GM21447 (cell line): Measurements from ENCODE around the gene ADAMTSL5.

Source experiments
- ATAC-seq: cut with Tn5 transposase; IDR thresholded peaks from one replicate; pipeline ENCODE4 v1.9.1; 2021; ENCODE audit not compliant: unreplicated experiment

ADAMTSL5 gene

GRCh38 chr19:1496714-1497577 is 15.9 kb downstream of the ADAMTSL5 start:
- ATAC-seq, result no peak

- no peak for ATAC-seq
These were observed 16.8 kb downstream of the ADAMTSL5 start for GRCh38 chr19:1495799-1496713.

DNA sequence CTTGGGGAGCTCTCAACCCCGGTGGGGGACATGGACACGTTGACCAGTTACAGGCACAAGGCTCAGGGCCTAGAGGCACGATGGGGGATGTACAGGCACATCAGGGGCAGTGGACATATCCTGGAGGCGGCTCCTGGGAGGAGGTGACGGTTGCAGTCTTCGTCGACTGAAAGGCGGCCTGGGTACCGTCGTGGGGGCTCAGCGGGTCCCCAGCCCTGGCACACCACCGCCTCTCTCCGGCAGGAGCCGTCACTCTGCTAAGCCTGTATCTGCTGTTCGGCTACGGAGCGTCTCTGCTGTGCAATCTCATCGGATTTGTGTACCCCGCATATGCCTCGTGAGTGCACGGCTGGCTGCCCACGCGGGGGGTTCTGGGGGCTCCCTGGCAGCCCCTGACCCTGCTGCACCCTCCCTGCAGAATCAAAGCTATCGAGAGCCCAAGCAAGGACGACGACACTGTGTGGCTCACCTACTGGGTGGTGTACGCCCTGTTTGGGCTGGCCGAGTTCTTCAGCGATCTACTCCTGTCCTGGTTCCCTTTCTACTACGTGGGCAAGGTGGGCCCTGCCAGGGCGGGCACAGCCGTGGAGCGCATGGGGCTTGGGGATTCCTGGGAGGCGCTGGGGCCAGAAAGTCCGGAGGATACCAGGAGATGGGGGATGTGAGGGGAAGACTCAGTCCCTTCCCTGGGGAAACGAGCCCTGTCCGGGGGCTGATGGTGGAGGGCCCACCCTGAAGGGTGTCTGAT is 17.6 kb downstream of the ADAMTSL5 start:
- no peak for ATAC-seq

- no peak for ATAC-seq
These were observed 18.6 kb downstream of the ADAMTSL5 start for GRCh38 chr19:1494115-1494815.

- no peak for ATAC-seq
These were observed 20.3 kb downstream of the ADAMTSL5 start for GRCh38 chr19:1492474-1493006.

DNA sequence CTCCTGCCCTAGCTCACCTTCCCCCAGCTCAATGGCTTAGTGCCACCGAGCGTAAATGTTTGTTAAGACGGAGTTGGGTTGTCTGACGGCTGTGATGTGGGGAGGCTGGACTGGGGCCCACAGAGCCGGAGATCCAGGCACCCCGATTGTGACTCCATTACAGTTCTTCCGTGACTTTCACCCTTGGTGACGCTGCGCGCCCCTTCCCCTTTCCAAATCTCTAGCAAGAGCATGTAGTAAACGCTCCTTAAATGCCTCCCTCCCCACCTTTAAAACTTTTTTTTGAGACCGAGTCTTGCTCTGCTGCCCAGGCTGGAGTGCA is 21.0 kb downstream of the ADAMTSL5 start:
- ATAC-seq, result no peak

DNA sequence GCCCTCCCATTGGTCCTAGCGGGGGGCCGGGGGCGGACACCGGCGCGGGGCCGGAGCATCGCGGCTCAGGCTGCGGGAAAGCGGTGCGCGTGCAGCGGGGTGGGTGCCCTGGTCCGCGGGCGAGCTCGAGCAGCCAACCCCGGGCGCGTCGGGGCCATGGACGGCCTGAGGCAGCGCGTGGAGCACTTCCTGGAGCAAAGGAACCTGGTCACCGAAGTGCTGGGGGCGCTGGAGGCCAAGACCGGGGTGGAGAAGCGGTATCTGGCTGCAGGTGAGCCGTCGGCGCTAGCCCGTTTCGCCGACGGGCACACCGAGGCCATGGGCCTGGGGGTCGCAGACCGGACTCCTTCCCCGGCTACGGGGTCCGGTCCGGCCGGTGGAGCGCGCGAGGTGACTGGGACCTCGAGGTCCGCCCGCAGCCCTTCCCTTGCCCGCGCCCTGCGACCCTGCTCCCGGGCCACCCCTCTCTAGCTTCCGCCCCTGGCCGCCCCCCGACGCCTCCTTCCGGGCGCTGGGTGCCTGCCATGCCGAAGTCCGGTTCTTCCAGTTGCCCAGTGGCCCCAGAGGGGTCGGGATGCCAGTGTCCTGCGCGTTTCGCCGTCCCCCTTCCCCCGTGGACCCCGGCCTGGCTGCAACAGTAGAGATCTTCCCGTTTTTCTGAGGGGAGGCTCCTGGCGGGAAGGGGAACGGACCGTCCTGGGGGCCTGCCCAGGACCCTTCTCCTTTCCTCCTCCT is 21.5 kb downstream of the ADAMTSL5 start, which contains the start of gene REEP6:
Gene REEP6, plus strand, starts transcription at position 68 of the 735 bp plus-strand sequence. Its CDS starts 89 bp downstream, at position 157.
- no peak for ATAC-seq

GRCh38 chr19:1490311-1491113 is 22.3 kb downstream of the ADAMTSL5 start, which contains the start of gene PCSK4:
PCSK4 (minus strand) TSS chr19:1490350; CDS start chr19:1490346, 4 bp downstream.
- ATAC-seq, result peak; percentile 86

GRCh38 chr19:1489463-1490310 is 23.1 kb downstream of the ADAMTSL5 start:
- no peak for ATAC-seq

DNA sequence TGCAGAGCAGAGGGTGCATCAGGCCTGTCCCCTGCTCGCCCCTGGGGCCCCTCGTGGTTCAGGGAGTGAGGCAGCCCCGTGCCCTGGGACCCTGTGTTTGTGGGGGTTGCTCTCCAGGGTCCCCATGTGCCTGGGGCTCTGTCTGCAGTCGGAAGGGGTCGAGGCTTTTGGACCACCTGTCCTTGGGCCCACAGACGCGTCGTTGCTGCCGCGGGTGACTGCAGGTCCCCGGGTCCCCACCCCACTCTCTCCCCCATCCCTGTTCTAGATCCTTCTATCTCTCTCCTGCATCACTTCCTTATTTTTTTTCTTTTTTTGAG is 24.6 kb downstream of the ADAMTSL5 start:
- ATAC-seq, result no peak

- ATAC-seq, result no peak
These were observed 25.1 kb downstream of the ADAMTSL5 start for GRCh38 chr19:1487576-1488281.

DNA sequence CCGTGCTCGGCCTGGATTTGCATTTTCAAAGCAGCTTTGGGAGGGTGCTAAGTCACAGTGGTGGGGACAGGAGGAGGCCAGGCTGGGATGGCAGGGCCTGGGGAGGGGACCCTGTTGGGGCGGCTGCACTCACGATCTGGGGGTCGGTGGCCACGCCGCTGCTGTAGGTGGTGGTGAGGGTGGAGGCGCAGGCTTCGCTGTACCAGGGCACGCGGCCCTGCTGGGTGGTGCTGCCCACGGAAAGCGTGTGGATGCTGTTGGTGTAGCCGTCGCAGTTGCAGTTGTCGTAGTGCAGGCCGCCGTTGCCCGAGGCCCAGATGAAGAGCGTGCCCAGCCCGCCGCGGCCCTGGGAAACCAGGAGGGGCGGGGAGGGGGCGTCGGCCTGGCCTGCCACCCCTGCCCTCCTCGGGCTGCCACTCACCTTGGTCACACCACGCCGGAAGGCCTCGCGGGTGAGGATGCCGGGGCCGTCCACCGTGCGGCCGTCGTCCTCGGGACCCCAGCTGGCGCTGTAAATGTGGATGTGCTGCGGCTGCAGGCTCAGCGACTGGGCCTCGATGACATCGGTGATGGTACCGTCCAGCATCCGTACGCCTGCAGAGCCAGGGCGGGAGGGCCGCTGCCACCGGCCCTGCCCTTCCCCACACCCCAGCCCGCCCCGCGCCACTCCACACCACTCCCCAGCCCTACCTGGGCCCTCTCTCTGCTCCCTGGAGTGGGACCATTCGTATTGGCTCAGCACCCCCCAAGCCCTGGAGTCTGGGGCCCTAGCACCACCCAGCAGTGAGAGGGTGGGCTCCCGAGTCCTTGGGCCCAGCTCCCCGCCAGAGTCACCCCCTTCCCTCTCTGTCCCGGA is 25.9 kb downstream of the ADAMTSL5 start:
- ATAC-seq, result no peak

DNA sequence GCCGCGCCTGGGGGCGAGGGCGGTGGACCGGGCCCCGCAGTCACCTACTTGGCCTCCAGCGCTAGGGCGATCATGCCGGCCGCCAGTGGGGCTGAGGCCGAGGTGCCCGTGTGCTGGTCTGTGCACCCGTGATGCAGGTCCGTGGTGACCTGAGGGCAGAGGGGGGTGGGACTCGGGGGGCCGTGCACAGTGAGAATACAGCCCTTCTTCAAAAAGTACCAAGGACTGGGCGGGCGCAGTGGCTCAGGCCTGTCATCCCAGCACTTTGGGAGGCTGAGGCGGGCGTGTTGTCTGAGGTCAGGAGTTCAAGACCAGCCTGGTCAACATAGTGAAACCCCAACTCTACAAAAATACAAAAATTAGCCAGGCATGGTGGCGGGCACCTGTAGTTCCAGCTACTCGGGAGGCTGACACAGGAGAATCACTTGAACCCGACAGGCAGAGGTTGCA is 28.8 kb downstream of the ADAMTSL5 start:
- no peak for ATAC-seq

GRCh38 chr19:1483131-1483978 is 29.5 kb downstream of the ADAMTSL5 start:
- ATAC-seq, result no peak

DNA sequence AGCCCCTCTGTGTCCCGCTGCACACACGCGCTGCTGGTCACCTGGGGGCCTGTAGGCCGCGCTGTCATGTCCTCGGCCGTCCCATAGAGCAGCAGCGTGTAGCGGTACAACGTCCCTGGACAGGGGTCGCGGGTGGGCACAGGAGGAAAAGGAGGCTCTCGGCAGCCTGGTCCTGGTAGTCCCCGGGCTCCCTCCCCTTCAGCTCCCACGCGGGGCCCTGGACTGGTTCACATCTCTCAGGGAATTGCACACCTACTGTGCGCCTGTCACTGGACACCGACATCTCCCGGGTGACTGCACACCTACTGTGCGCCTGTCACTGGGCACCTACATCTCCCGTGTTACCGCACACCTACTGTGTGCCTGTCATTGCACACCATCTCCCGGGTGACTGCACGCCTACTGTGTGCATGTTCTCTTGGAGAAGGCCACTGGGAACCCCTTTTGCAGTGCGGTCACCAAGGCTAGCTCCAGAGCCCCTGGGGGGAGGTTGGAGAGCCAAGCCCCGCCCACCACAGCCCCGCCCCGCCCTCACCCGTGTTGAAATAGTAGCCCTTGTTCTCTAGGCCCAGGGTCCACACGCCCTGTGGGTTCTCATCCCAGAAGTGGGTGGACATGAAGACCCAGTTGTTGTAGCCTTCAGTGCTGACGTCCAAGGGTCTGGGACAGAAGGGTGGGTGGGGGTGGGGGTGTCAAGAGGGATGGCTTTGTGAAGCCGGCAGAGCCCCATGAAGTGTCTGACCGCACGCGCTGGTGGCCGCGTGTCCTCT is 30.3 kb downstream of the ADAMTSL5 start:
- ATAC-seq, result no peak
